GM20000 (cell line): ENCODE results near the gene CMIP.

Source experiments
- DNase-seq: peaks from one replicate; pipeline ENCODE4 v3.0.0; 2012; ENCODE audit warnings: low spot score
- CTCF ChIP-seq: IDR thresholded peaks from 2 replicates; pipeline ENCODE4 v1.5.1; 2012; ENCODE audit warnings: mild to moderate bottlenecking, control low read depth; ENCODE audit errors: extremely low read depth, missing control alignments

The CMIP gene

DNA sequence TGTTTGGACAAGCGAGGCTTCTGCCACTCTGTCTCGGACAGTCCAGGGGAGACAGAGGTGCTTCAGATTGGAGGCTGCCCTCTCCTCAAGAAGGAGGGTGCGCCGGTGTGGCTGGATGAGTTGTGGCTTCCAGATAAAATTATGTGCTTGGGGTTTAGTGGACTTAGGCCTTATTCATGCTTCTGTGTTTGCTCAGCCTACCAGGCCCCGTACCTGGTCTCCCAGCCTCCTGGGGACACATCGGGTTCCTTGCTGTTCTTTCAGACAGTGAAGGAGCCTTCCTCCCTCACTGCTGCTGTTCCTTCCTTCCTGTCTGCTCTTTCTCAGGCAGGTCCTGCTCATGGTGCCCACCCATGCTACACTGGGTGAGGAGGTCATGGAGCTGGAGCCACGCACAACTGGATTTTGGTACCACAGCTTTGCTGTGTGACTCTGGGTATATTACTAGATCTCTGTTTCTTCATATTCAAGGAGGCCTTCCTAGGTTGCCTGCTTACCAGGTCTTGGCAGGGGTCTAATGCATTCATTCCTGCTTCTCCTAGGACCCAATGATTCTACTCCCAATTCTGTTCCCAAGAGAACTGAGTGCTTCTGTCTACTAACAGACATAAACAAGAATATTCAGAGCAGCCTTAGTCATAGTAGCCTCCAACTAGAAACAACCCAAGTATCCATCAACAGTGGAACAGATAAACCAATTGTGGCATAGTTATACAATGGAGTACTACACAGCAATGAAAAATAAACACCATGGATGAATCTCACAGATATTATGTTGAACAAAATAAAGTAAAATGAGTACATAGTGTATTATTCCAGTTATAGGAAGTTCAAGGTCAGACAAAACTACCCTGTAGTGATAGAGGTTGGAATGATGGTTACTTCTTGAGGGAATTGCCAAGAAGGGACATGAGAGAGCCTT, 121.7 kb downstream of the CMIP start:
- no peak for TF ChIP-seq CTCF
- DNase-seq = no peak

DNA sequence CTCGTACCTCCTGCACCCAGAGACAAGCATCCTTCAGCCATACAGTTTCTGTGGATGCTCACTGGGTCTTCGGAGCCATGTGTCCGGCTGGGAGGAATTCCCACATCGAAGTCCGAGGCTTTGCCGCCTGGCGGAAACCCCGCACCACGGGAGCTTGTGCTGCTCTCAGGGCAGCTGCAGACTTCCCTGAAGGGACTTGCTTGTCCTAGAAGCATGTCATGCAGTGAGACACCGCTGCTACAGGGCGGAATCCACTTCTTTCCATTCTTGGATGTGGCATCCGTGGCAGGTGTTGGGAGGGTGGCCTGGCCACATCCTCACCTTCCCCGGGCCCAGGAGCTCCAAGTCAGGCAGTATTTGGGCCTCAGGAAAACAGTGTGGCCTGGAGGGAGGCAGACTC, 122.5 kb downstream of the CMIP start:
- no peak for DNase-seq
- no peak for TF ChIP-seq CTCF

GRCh38 chr16:81567987-81568748, 123.6 kb downstream of the CMIP start:
- DNase-seq = no peak
- TF ChIP-seq CTCF = no peak

DNA sequence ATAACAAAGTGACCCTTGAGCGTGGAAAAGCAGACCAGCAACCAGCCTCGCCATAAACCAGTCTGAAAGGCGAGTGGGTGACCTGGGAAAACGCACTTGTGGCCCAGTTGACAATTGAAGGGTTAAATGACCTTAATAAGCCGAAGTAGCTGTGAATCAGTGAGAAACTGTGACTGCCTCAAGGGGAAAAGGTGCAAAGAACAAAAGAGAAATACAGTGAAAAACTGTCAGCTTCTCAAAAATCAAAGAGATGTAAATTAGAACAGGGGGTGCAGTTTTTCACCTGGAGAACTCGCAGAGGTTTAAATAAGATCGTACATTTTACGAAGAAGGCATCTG, 124.1 kb downstream of the CMIP start:
- DNase-seq = no peak
- TF ChIP-seq CTCF = no peak

DNA sequence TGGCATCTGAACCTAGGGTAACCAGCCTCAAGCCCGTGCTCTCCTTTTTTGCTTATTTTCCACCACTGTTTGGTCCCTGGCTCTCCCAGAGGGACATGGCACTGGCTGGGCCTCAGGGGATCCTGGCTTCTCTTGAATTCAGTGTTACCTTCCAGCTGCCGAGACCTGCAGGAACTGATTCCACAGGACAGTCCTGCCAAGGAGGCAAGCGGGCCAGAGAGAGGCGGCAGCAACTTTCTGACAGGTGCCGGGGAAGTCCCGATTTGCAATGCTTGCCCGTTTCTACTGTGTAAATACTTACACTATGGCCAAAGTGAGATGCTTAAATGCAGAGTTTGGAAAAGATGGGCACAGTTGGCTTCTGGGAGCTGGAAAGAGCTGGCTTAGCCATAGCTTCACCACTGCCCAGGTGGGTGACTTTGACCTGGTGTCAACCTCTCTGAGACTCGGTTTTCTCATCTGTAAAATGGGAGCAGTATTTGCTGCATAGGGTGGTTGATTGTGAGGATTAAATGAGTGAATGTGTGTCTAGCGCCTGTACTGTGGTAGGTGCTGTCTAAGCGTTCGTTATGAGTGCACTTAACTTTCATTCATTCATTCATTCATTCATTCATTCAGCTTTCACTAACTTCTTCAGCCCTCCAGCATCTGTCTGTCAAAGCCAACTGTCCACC, 124.9 kb downstream of the CMIP start:
- no peak for DNase-seq
- no peak for TF ChIP-seq CTCF

GRCh38 chr16:81570151-81570846, 125.7 kb downstream of the CMIP start:
- DNase-seq = no peak
- TF ChIP-seq CTCF = no peak
